ENCODE data around the gene MID1. TPM values are rescaled to one million over a fixed set of nuclear protein-coding genes. Genes with fewer than 3 reads are reported as not detected.

The MID1 gene
- total RNA-seq, 4 donors from 2014 or later: 6.7 to 17.7 (median 10.9) TPM

DNA sequence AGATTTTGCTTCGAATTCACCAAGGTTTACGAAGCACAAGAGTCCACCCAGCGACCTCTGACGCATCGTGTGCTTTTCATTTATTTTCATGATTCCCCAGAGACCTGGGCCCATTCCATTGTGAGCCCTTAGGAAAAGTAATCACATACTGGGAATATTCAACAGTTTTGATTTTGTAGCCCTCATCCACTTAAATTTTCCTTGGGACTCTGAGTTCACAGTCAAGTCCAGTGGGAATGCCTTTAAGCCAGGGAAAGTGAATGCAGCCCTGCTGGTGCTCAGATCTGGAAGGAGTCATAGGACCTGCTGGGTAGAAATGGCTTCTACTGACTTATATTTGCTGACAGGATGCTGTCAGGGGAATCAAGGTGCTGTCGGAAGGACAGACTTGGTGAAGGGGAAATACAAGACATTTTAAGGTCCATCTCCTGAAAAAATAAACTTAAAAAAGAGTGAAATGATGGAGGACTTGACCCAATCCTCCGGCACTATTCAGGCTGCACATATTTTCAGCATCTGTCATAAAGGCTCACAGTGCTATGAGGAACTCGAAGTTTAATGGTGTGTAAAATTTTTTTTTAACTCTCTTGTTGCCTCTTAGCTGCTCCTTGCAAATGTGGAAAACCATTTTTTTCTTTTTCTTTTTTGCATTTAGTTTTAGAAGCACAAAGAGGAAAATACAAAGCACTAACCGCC lies 204.9 kb downstream of the MID1 start:
- TF ChIP-seq EP300 (IDR thresholded peaks at IDR 0.05) (no peak), POLR2A (IDR thresholded peaks at IDR 0.05) (no peak)
- TF ChIP-seq, protein P1, sequence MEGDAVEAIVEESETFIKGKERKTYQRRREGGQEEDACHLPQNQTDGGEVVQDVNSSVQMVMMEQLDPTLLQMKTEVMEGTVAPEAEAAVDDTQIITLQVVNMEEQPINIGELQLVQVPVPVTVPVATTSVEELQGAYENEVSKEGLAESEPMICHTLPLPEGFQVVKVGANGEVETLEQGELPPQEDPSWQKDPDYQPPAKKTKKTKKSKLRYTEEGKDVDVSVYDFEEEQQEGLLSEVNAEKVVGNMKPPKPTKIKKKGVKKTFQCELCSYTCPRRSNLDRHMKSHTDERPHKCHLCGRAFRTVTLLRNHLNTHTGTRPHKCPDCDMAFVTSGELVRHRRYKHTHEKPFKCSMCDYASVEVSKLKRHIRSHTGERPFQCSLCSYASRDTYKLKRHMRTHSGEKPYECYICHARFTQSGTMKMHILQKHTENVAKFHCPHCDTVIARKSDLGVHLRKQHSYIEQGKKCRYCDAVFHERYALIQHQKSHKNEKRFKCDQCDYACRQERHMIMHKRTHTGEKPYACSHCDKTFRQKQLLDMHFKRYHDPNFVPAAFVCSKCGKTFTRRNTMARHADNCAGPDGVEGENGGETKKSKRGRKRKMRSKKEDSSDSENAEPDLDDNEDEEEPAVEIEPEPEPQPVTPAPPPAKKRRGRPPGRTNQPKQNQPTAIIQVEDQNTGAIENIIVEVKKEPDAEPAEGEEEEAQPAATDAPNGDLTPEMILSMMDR (IDR thresholded peaks at IDR 0.05): no peak
- 66 to 70% methylated on average over 9 of the region's 9 CpGs for WGBS, 2 donors
- no peak overlapping the region for H3K4me3 ChIP-seq
- H3K4me1 ChIP-seq: no peaks in the 10 kb centered on the region
- no peaks in the 10 kb centered on the region for H3K36me3 ChIP-seq
- H3K27me3 ChIP-seq: no peaks in the 10 kb centered on the region
- H3K27ac ChIP-seq: no peak overlapping the region
- H3K9me3 ChIP-seq: no peaks in the 10 kb centered on the region
- DNase-seq (ENCODE audit: low spot score in 2 of 2): no peak

DNA sequence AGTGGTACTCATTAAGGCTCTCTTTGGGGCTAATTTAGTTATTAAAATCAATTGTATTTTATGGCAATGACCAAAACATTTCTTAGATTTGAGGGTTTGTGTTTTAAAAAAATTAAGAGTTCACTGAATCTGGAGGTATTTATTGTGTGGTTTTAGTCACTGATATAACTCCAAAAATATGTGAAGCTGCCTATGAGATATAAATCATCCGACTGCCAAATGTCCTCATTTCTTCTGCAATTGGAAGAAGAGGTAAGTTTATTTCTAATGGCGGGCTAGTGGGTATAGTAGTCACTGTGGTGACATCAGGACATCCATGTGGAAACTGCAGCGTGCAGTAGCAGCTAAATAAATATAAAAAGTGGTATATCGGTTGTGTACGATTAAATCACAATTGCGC lies 205.5 kb downstream of the MID1 start:
- TF ChIP-seq POLR2A (IDR thresholded peaks at IDR 0.05) (no peak), EP300 (IDR thresholded peaks at IDR 0.05) (no peak)
- TF ChIP-seq, protein P1 (IDR thresholded peaks at IDR 0.05): no peak
- Histone ChIP-seq H3K36me3 (no peaks in the 10 kb centered on the region), H3K4me1 (no peaks in the 10 kb centered on the region), H3K9me3 (no peaks in the 10 kb centered on the region), H3K4me3 (no peak overlapping the region), H3K27ac (no peak overlapping the region), H3K27me3 (no peaks in the 10 kb centered on the region)
- WGBS, 2 donors: 81 to 84% methylated on average over 6 of the region's 6 CpGs
- DNase-seq (ENCODE audit: low spot score in 2 of 2): no peak

DNA sequence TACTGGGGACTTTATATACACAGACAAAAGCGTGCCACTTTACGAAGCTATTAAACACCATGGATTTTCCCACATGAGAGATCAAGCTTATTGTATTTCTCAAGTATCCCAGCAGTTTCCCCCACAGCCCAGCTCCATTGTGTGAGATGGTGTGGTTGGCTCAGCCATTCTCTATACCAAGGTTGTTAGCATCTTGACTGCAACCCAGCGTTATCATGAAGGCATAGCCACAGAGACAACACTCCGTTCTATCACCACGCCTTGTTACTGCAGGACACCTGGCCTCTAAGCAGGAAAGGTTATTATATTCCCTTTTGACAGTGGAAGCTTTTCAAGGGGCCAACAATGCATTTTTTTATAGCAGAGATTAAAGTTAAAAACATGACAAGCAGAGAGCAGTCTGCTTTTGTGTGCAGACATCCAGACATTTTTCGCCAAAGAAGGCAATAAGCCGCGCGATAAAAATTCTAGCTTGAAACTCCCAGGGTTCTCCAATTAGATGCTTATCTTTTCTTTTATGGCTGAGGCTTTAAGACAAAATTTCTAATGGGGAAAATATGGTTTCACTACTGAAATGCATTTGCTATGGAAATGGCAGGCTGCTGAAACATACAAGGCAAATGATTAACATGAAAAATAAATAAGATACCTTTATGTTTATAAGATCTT lies 206.1 kb downstream of the MID1 start:
- TF ChIP-seq POLR2A (IDR thresholded peaks at IDR 0.05) (no peak), EP300 (IDR thresholded peaks at IDR 0.05) (no peak)
- TF ChIP-seq, protein P1 (IDR thresholded peaks at IDR 0.05): no peak
- no peak overlapping the region for H3K27ac ChIP-seq
- no peak overlapping the region for H3K4me3 ChIP-seq
- no peaks in the 10 kb centered on the region for H3K27me3 ChIP-seq
- no peaks in the 10 kb centered on the region for H3K9me3 ChIP-seq
- no peak for DNase-seq (ENCODE audit: low spot score in 2 of 2)
- H3K36me3 ChIP-seq: no peaks in the 10 kb centered on the region
- 87 to 88% methylated on average over 9 of the region's 9 CpGs for WGBS, 2 donors
- no peaks in the 10 kb centered on the region for H3K4me1 ChIP-seq

DNA sequence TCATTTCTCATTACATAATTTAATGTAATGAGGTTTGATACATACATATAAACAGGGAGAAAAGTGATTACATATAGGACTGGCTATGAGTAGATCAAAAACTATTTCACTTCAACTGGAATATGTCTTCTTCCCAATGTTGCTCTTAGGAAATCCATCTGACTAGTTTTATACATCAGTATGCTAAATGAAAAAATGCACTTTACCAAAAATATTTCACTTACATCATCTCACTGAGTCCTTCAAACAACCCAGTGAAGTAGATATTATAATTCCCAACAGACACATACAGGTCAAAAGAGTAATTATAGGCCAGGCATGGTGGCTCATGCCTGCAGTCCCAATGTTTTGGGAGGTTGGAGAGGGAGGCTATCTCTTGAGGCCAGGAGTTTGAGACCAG lies 215.9 kb downstream of the MID1 start:
- Histone ChIP-seq H3K4me1 (no peaks in the 10 kb centered on the region), H3K36me3 (no peaks in the 10 kb centered on the region), H3K9me3 (no peaks in the 10 kb centered on the region), H3K4me3 (no peak overlapping the region), H3K27me3 (no peaks in the 10 kb centered on the region), H3K27ac (no peak overlapping the region)
- TF ChIP-seq POLR2A (IDR thresholded peaks at IDR 0.05) (no peak), EP300 (IDR thresholded peaks at IDR 0.05) (no peak)
- TF ChIP-seq, protein P1 (IDR thresholded peaks at IDR 0.05): no peak
- no peak for DNase-seq (ENCODE audit: low spot score in 2 of 2)

DNA sequence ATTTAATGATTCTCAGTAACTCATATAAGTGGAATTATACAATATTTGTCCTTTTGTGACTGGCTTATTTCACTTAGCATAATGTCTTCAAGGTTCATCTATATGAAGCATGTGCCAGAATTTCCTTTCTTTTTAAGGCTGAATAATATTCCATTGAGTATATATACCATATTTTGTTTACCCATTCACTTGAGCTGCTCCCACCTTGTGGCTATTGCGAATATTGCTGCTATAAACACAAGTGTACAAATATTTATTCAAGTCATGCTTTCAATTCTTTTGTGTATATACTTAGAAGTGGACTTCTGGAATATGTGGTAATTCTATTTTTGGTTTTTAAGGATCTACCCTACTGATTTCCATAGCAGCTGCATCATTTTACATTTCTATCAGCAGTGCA lies 219.1 kb downstream of the MID1 start:
- H3K27me3 ChIP-seq: no peaks in the 10 kb centered on the region
- H3K27ac ChIP-seq: no peak overlapping the region
- H3K4me1 ChIP-seq: no peaks in the 10 kb centered on the region
- no peaks in the 10 kb centered on the region for H3K9me3 ChIP-seq
- no peaks in the 10 kb centered on the region for H3K36me3 ChIP-seq
- no peak overlapping the region for H3K4me3 ChIP-seq
- TF ChIP-seq EP300 (IDR thresholded peaks at IDR 0.05) (no peak), POLR2A (IDR thresholded peaks at IDR 0.05) (no peak)
- TF ChIP-seq, protein P1 (IDR thresholded peaks at IDR 0.05): no peak
- 75 to 100% methylated on average over 1 of the region's 1 CpG for WGBS, 2 donors
- DNase-seq (ENCODE audit: low spot score in 2 of 2): no peak

Data from tibial nerve (tissue), 4 donors.